PC-3 (cell line): ENCODE measurements around the gene EPB41L2. TPM values are rescaled to one million over a fixed set of nuclear protein-coding genes. Genes with fewer than 3 reads are reported as not detected.
A peak's percentile ranks its signal among the peaks of the same experiment; 100 is the strongest.

Experiments used
- ATAC-seq: fragments of 200-7000 bp; cut with Tn5 transposase; 2 replicates; pipeline ENCODE4 v1.9.1; 2020; ENCODE audit warnings: mild to moderate bottlenecking, moderate library complexity
- BruUV-seq: library from RNA; stranded (reverse); fragments of 400-500 nt; replicated peaks from 2 replicates; lab custom pipeline; 2021; lab: Mats Ljungman, UMichigan
- CTCF ChIA-PET: fragments of 300-600 bp; sonication (Branson Sonifier 250); formaldehyde crosslinking; loops from one replicate; lab custom pipeline; 2022; ENCODE audit warnings: antibody characterized with exemption; lab: Charles Lee
- POLR2A ChIA-PET: fragments of 300-600 bp; sonication (Branson Sonifier 250); formaldehyde crosslinking; loops from one replicate; lab custom pipeline; 2022; ENCODE audit warnings: antibody characterized with exemption; ENCODE audit not compliant: unreplicated experiment; lab: Charles Lee
- DNase-seq: peaks from one replicate; pipeline ENCODE4 v3.0.0-alpha.2; 2015
- H2AFZ ChIP-seq: fragments of 300-600 bp; sonication (generic); 2 replicates; pipeline ENCODE4 v1.6.0; 2016; ENCODE audit warnings: antibody characterized with exemption, low read length
- H3F3A ChIP-seq: fragments of 300-600 bp; sonication (generic); one replicate; pipeline ENCODE4 v1.6.0; 2017; ENCODE audit warnings: antibody characterized with exemption, low read length, control low read depth, mild to moderate bottlenecking; ENCODE audit not compliant: unreplicated experiment
- H3K27ac ChIP-seq: fragments of 300-600 bp; sonication (generic); 2 replicates; pipeline ENCODE4 v1.5.1; 2016; ENCODE audit warnings: mild to moderate bottlenecking, low read length
- H3K27me3 ChIP-seq: fragments of 300-600 bp; sonication (generic); 2 replicates; pipeline ENCODE4 v1.6.1; 2016; ENCODE audit warnings: low read length, mixed read lengths
- H3K36me3 ChIP-seq: fragments of 300-600 bp; sonication (generic); 2 replicates; pipeline ENCODE4 v1.6.1; 2016; ENCODE audit warnings: low read depth, mixed run types, low read length, mixed read lengths
- H3K4me1 ChIP-seq: fragments of 300-600 bp; sonication (generic); 2 replicates; pipeline ENCODE4 v1.5.1; 2016; ENCODE audit warnings: low read length; ENCODE audit not compliant: insufficient read depth
- H3K4me2 ChIP-seq: fragments of 300-600 bp; sonication (generic); 2 replicates; pipeline ENCODE4 v1.6.0; 2016; ENCODE audit warnings: low read length
- H3K4me3 ChIP-seq: fragments of 300-600 bp; sonication (generic); 2 replicates; pipeline ENCODE4 v1.5.1; 2016; ENCODE audit warnings: mild to moderate bottlenecking, low read length, mixed read lengths
- H3K79me2 ChIP-seq: fragments of 300-600 bp; sonication (generic); 2 replicates; pipeline ENCODE4 v1.6.1; 2017; ENCODE audit warnings: low read length, mixed read lengths
- H3K9ac ChIP-seq: fragments of 300-600 bp; sonication (generic); 2 replicates; pipeline ENCODE4 v1.6.0; 2016; ENCODE audit warnings: mild to moderate bottlenecking, low read length
- H3K9me2 ChIP-seq: fragments of 300-600 bp; sonication (generic); replicated peaks from 2 replicates; pipeline ENCODE4 v1.6.1; 2016; ENCODE audit warnings: mixed run types, low read length, mixed read lengths
- H3K9me3 ChIP-seq: fragments of 300-600 bp; sonication (generic); 2 replicates; pipeline ENCODE4 v1.6.1; 2016; ENCODE audit warnings: low read length, mixed read lengths
- H4K20me1 ChIP-seq: fragments of 300-600 bp; sonication (generic); 2 replicates; pipeline ENCODE4 v1.6.1; 2016; ENCODE audit warnings: low read length, mixed read lengths
- CTCF ChIP-seq: fragments of 300-600 bp; sonication (generic); conservative IDR thresholded peaks from 2 replicates; pipeline ENCODE4 v1.5.1; 2017; ENCODE audit warnings: antibody characterized with exemption, low read depth, mild to moderate bottlenecking, low read length
- EZH2 ChIP-seq: fragments of 300-600 bp; sonication (generic); IDR thresholded peaks from one replicate; pipeline ENCODE4 v1.6.1; 2017; ENCODE audit warnings: antibody characterized with exemption, mild to moderate bottlenecking, low read length; ENCODE audit not compliant: unreplicated experiment
- EZH2phosphoT487 ChIP-seq: fragments of 300-600 bp; sonication (generic); IDR thresholded peaks from 2 replicates; pipeline ENCODE4 v1.6.1; 2018; ENCODE audit warnings: mild to moderate bottlenecking, antibody characterized with exemption, low read length, borderline replicate concordance
- intact Hi-C: fragments of 100-400 bp; cut with micrococcal nuclease; formaldehyde crosslinking; loops from 2 replicates; pipeline ENCODE4 v1.9.0; 2023
- total RNA-seq: library from RNA; depleted of rRNA; stranded (reverse); fragments of >200 nt; gene quantifications from 2 replicates; pipeline ENCODE4 v1.2.3, GENCODE V29; 2014

The EPB41L2 gene
- total RNA-seq, 1 experiment from 2014 or later, result 26.9 TPM

- Histone ChIP-seq H3K9ac (no peak overlapping the region), H3K27me3 (no peaks in the 10 kb centered on the region), H3K27ac (no peak overlapping the region), H3K4me2 (no peak overlapping the region), H3K9me3 (no peaks in the 10 kb centered on the region), H3K4me1 (no peaks in the 10 kb centered on the region), H3K4me3 (no peak overlapping the region), H3K79me2 (no peaks in the 10 kb centered on the region), H4K20me1 (no peaks in the 10 kb centered on the region), H3F3A (no peaks in the 10 kb centered on the region), H3K36me3 (no peaks in the 10 kb centered on the region; the same call in 1 of the 2 replicates), H2AFZ (no peak overlapping the region), H3K9me2 (no peaks in the 10 kb centered on the region)
- no TSS peak for BruUV-seq
- ChIA-PET CTCF (no interaction called here), POLR2A (no interaction called here)
- intact Hi-C loops, result no loop called here
- DNase-seq, result no peak
- TF ChIP-seq EZH2phosphoT487 (no peak), CTCF (no peak), EZH2 (no peak)
- no peak for ATAC-seq
Measured at GRCh38 chr6:130870179-130870880, 192.7 kb downstream of the EPB41L2 start.

- Histone ChIP-seq H3F3A (no peaks in the 10 kb centered on the region), H3K9me3 (no peaks in the 10 kb centered on the region), H3K4me2 (no peak overlapping the region), H3K9ac (no peak overlapping the region), H3K36me3 (no peaks in the 10 kb centered on the region; the same call in 1 of the 2 replicates), H3K27ac (no peak overlapping the region), H2AFZ (no peak overlapping the region), H3K4me3 (no peak overlapping the region), H3K79me2 (no peaks in the 10 kb centered on the region), H3K4me1 (no peaks in the 10 kb centered on the region), H3K27me3 (no peaks in the 10 kb centered on the region), H4K20me1 (no peaks in the 10 kb centered on the region), H3K9me2 (no peaks in the 10 kb centered on the region)
- no peak for ATAC-seq
- intact Hi-C loops, result no loop called here
- BruUV-seq, result TSS peak; percentile 95
- no peak for TF ChIP-seq EZH2phosphoT487
- TF ChIP-seq CTCF, result no peak
- no peak for TF ChIP-seq EZH2
- CTCF ChIA-PET, result no interaction called here
- POLR2A ChIA-PET, result no interaction called here
- no peak for DNase-seq
Measured at GRCh38 chr6:130869681-130870080, 193.4 kb downstream of the EPB41L2 start.

- Histone ChIP-seq H3K79me2 (no peaks in the 10 kb centered on the region), H3F3A (no peaks in the 10 kb centered on the region), H3K9me2 (no peaks in the 10 kb centered on the region), H3K4me2 (no peak overlapping the region), H3K27ac (no peak overlapping the region), H3K4me1 (no peaks in the 10 kb centered on the region), H3K9me3 (no peaks in the 10 kb centered on the region), H3K9ac (no peak overlapping the region), H3K27me3 (no peaks in the 10 kb centered on the region), H3K36me3 (no peaks in the 10 kb centered on the region; the same call in 1 of the 2 replicates), H3K4me3 (no peak overlapping the region), H2AFZ (no peak overlapping the region), H4K20me1 (no peaks in the 10 kb centered on the region)
- intact Hi-C loops, result no loop called here
- BruUV-seq, result no TSS peak
- ChIA-PET CTCF (no interaction called here), POLR2A (no interaction called here)
- DNase-seq (no peak), ATAC-seq (no peak)
- TF ChIP-seq EZH2phosphoT487 (no peak), EZH2 (no peak), CTCF (no peak)
Measured at GRCh38 chr6:130865793-130866192, 197.3 kb downstream of the EPB41L2 start.
